Tibial nerve (tissue), 4 donors: ENCODE measurements around the gene RSPH3.
"Not testable (repeated sequence)": the region's sequence is repeated elsewhere in the genome, so short reads cannot be mapped to it uniquely, and the experiment has no call there.

Source experiments
- CTCF ChIP-seq, 5 experiments: fragments of 200-600 bp in 3 of 5; fragments of 450-650 bp in 2 of 5; sonication (generic) in 3 of 5; IDR thresholded peaks; one replicate each; pipeline ENCODE4 v1.5.1; 2016 to 2019; ENCODE audit warnings: antibody characterized with exemption in 5 of 5, mild to moderate bottlenecking in 3 of 5, moderate library complexity in 2 of 5
- EP300 ChIP-seq, 2 donors: sonication (generic); formaldehyde crosslinking; IDR thresholded peaks; one replicate each; pipeline ENCODE4 v1.6.1; 2017; ENCODE audit warnings: antibody characterized with exemption in 2 of 2, mild to moderate bottlenecking in 1 of 2
- POLR2A ChIP-seq, 2 donors: fragments of 450-650 bp; IDR thresholded peaks; one replicate each; pipeline ENCODE4 v1.6.1; 2017; ENCODE audit warnings: antibody characterized with exemption in 2 of 2, mild to moderate bottlenecking in 2 of 2, moderate library complexity in 2 of 2

DNA sequence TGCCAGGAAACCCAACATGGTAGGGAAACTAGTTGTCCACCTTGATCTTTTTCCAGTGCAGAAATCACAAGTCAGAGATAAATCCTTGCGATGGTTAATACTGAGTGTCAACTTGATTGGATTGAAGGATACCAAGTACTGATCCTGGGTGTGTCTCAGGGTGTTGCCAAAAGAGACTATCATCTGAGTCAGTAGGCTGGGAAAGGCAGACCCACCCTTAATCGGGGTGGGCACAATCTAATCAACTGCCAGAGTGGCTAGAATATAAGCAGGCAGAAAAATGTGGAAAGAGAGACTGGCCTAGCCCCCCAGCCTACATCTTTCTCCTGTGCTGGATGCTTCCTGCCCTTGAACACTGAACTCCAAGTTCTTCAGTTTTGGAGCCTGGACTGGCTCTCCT is 10.3 kb downstream of the RSPH3 start:
- TF ChIP-seq CTCF, POLR2A, EP300 (IDR thresholded peaks at IDR 0.05): not testable (repeated sequence)
